KMS-11 (cell line): Measurements from ENCODE around the gene WAPL.

ENCODE experiments used
- H2AFZ ChIP-seq: fragments of 200-600 bp; sonication (generic); 2 replicates; pipeline ENCODE4 v1.6.1; 2016; ENCODE audit warnings: antibody characterized with exemption, mixed run types, low read depth
- H3K27ac ChIP-seq: fragments of 200-600 bp; sonication (generic); 2 replicates; pipeline ENCODE4 v1.6.1; 2016; ENCODE audit warnings: mild to moderate bottlenecking, mixed run types
- H3K27me3 ChIP-seq: fragments of 200-600 bp; sonication (generic); 2 replicates; pipeline ENCODE4 v1.6.1; 2017; ENCODE audit warnings: mild to moderate bottlenecking, low read depth, mixed run types, moderate library complexity; ENCODE audit not compliant: insufficient read depth
- H3K36me3 ChIP-seq: fragments of 200-600 bp; sonication (generic); 2 replicates; pipeline ENCODE4 v1.6.1; 2017; ENCODE audit warnings: mild to moderate bottlenecking, mixed run types; ENCODE audit not compliant: insufficient read depth
- H3K4me1 ChIP-seq: fragments of 200-600 bp; sonication (generic); 2 replicates; pipeline ENCODE4 v1.6.1; 2016; ENCODE audit warnings: mild to moderate bottlenecking, low read depth, mixed run types; ENCODE audit not compliant: poor library complexity, severe bottlenecking
- H3K4me2 ChIP-seq: fragments of 200-600 bp; sonication (generic); 2 replicates; pipeline ENCODE4 v1.7.0; 2016; ENCODE audit warnings: mild to moderate bottlenecking, mixed run types
- H3K4me3 ChIP-seq: fragments of 200-600 bp; sonication (generic); IDR thresholded peaks from 2 replicates; pipeline ENCODE4 v1.6.1; 2017; ENCODE audit warnings: low read depth, low read length, mixed read lengths; ENCODE audit not compliant: insufficient read depth
- H3K79me2 ChIP-seq: fragments of 200-600 bp; sonication (generic); 2 replicates; pipeline ENCODE4 v1.6.1; 2016; ENCODE audit warnings: low read depth, mixed run types; ENCODE audit not compliant: insufficient read depth
- H3K9ac ChIP-seq: fragments of 200-600 bp; sonication (generic); 2 replicates; pipeline ENCODE4 v1.6.1; 2016; ENCODE audit warnings: mild to moderate bottlenecking, mixed run types
- H4K20me1 ChIP-seq: fragments of 200-600 bp; sonication (generic); 2 replicates; pipeline ENCODE4 v1.6.1; 2016; ENCODE audit warnings: mild to moderate bottlenecking, mixed run types; ENCODE audit not compliant: insufficient read depth
- TF ChIP-seq, protein P1 (sequence below): fragments of 200-600 bp; sonication (generic); conservative IDR thresholded peaks from 2 replicates; pipeline ENCODE4 v1.6.1; 2017; ENCODE audit warnings: low read depth, mild to moderate bottlenecking, antibody characterized with exemption, low read length, moderate library complexity, mixed read lengths

WAPL gene

DNA sequence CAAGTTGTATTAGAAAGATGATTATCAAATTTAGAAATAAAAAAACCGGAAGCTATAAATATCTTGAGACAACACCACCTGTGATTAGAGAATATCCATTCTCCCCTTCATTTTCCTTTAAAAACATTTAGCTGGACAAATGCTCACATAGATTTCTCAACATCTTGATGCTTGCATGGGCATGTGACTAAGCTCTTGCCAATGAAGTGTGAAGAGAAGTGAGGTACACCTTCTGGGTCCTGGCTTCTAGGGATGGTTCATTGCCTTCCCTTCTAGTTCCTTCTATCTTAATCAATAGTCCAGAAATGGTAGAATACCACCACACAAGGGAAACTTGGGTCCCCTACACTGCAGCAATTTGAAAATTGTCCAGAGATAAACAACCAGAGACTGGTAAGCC, 41.0 kb downstream of the WAPL start:
- H3K9ac ChIP-seq: no peak overlapping the region
- H3K79me2 ChIP-seq: no peaks in the 10 kb centered on the region
- no peak overlapping the region for H2AFZ ChIP-seq
- no peak overlapping the region for H3K4me3 ChIP-seq
- no peaks in the 10 kb centered on the region for H3K27me3 ChIP-seq
- H3K27ac ChIP-seq: no peak overlapping the region
- H3K4me1 ChIP-seq: peaks cover 6% of the 10 kb centered on the region
- no peak overlapping the region for H3K4me2 ChIP-seq
- no peaks in the 10 kb centered on the region for H3K36me3 ChIP-seq
- TF ChIP-seq, protein P1, sequence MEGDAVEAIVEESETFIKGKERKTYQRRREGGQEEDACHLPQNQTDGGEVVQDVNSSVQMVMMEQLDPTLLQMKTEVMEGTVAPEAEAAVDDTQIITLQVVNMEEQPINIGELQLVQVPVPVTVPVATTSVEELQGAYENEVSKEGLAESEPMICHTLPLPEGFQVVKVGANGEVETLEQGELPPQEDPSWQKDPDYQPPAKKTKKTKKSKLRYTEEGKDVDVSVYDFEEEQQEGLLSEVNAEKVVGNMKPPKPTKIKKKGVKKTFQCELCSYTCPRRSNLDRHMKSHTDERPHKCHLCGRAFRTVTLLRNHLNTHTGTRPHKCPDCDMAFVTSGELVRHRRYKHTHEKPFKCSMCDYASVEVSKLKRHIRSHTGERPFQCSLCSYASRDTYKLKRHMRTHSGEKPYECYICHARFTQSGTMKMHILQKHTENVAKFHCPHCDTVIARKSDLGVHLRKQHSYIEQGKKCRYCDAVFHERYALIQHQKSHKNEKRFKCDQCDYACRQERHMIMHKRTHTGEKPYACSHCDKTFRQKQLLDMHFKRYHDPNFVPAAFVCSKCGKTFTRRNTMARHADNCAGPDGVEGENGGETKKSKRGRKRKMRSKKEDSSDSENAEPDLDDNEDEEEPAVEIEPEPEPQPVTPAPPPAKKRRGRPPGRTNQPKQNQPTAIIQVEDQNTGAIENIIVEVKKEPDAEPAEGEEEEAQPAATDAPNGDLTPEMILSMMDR: no peak
- no peaks in the 10 kb centered on the region for H4K20me1 ChIP-seq

DNA sequence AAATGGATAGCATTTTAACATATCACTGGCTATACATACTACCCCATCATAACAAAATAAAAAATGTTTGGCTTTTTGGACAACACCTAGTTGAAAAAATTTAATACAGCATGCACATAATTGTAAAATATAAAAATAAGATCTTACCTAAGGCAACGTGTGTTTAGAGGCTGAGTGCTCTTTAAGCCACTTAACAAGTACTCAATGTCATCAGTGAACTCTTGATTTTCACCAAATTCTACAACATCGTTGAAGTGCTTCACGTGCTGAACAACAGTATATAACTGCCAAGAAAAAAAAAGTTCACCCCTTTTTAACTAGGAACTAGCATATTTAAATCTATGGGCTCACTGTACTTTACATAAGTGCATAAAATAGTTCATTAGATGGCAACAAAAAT, 49.5 kb downstream of the WAPL start:
- H3K36me3 ChIP-seq: peaks cover 6% of the 10 kb centered on the region; the same call in 1 of the 2 replicates
- no peaks in the 10 kb centered on the region for H4K20me1 ChIP-seq
- no peaks in the 10 kb centered on the region for H3K27me3 ChIP-seq
- TF ChIP-seq, protein P1: no peak
- H3K4me3 ChIP-seq: no peak overlapping the region
- H3K27ac ChIP-seq: no peak overlapping the region
- H3K79me2 ChIP-seq: peaks cover 15% of the 10 kb centered on the region; the same call in 1 of the 2 replicates
- H2AFZ ChIP-seq: no peak overlapping the region
- H3K4me2 ChIP-seq: no peak overlapping the region
- H3K4me1 ChIP-seq: peaks cover 11% of the 10 kb centered on the region
- no peak overlapping the region for H3K9ac ChIP-seq

DNA sequence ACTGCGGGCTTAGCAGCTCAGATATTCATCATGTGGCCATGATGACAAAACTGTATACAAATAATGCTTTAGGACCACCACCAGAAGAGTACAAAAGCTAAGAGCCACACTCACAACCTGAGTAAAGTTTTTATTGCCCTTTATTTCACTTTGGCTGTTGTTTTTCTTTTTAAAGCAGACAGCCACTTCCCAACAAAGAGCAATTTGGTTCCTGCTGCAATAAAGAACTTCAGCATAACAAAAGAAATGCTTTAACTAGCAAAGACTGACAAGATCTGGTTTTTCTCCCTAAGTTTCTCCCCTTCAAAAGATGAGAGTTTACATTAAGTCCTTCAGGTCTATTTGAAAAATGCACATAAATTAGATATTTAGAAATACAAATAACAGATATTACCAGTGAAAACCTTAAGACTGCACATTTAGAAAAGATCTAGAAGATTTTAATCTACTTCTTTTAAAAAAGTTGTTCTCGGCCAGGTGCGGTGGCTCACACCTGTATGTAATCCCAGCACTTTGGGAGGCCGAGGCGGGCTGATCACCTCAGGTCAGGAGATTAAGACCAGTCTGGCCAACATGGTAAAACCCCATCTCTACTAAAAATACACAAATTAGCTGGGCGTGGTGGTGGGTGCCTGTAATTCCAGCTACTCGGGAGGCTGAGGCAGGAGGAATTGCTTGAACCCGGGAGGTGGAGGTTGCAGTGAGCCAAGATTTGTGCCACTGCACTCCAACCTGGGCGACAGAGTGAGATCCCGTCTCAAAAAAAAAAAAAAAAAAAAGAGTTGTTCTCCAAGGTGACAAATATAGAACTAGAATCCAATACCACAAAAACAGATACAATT, 59.4 kb downstream of the WAPL start:
- no peak overlapping the region for H3K9ac ChIP-seq
- no peaks in the 10 kb centered on the region for H3K4me1 ChIP-seq
- no peaks in the 10 kb centered on the region for H4K20me1 ChIP-seq
- H3K36me3 ChIP-seq: peaks cover 3% of the 10 kb centered on the region; the same call in 1 of the 2 replicates
- no peak overlapping the region for H3K27ac ChIP-seq
- no peak overlapping the region for H2AFZ ChIP-seq
- no peaks in the 10 kb centered on the region for H3K79me2 ChIP-seq
- TF ChIP-seq, protein P1: no peak
- no peak overlapping the region for H3K4me2 ChIP-seq
- no peak overlapping the region for H3K4me3 ChIP-seq
- H3K27me3 ChIP-seq: no peaks in the 10 kb centered on the region

DNA sequence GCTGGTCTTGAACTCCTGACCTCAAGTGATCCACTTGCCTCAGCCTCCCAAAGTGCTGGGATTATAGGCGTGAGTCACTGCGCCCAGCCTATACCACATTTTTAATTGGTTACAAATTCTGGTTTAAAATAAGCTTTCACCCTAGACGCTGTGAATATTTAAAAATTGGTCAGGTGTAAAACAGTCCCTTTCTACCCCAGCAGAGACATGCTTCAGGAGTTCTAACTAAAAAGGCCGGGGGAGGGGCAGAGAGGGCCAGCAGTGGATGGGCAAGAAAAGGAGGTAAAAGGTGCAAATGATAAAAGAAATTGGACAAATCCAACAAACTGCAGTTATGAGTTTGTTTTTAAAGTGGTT, 70.0 kb downstream of the WAPL start:
- H3K4me3 ChIP-seq: no peak overlapping the region
- H3K9ac ChIP-seq: no peak overlapping the region
- no peaks in the 10 kb centered on the region; the same call in 1 of the 2 replicates for H3K36me3 ChIP-seq
- H4K20me1 ChIP-seq: no peaks in the 10 kb centered on the region
- no peaks in the 10 kb centered on the region for H3K27me3 ChIP-seq
- no peak overlapping the region for H2AFZ ChIP-seq
- 0 out of 2 replicates have a peak, but pooled peaks cover 3% of the 10 kb centered on the region for H3K79me2 ChIP-seq
- H3K4me1 ChIP-seq: peaks cover 8% of the 10 kb centered on the region
- TF ChIP-seq, protein P1: no peak
- no peak overlapping the region for H3K4me2 ChIP-seq
- H3K27ac ChIP-seq: no peak overlapping the region
